Measurements from ENCODE around the gene UNKL. TPM values are rescaled to one million over a fixed set of nuclear protein-coding genes. Genes with fewer than 3 reads are reported as not detected.

The UNKL gene
- total and polyA plus RNA-seq, 2 experiments from 2014 or later: 16.5 to 35.7 TPM

- Histone ChIP-seq H3K9me3 (ENCODE audit: low read depth) (no peaks in the 10 kb centered on the region), H3K4me1 (ENCODE audit: low read depth) (peaks cover 5% of the 10 kb centered on the region), H3K27me3 (no peaks in the 10 kb centered on the region), H3K36me3 (no peaks in the 10 kb centered on the region), H3K27ac (no peak overlapping the region), H3K4me3 (no peak overlapping the region)
- no peak for TF ChIP-seq CTCF (IDR thresholded peaks at IDR 0.05; ENCODE audit: low read depth, low read length)
- no peak for DNase-seq (ENCODE audit: low read depth in 1 of 2, low spot score in 1 of 2)
Measured at GRCh38 chr16:1434644-1435592, 20.4 kb upstream of the UNKL start.

- Histone ChIP-seq H3K4me1 (ENCODE audit: low read depth) (peaks cover 5% of the 10 kb centered on the region), H3K4me3 (no peak overlapping the region), H3K9me3 (ENCODE audit: low read depth) (no peaks in the 10 kb centered on the region), H3K27ac (no peak overlapping the region), H3K27me3 (no peaks in the 10 kb centered on the region), H3K36me3 (no peaks in the 10 kb centered on the region)
- no peak for TF ChIP-seq CTCF (IDR thresholded peaks at IDR 0.05; ENCODE audit: low read depth, low read length)
- DNase-seq (ENCODE audit: low read depth in 1 of 2, low spot score in 1 of 2): no peak
Measured at GRCh38 chr16:1433756-1434155, 19.3 kb upstream of the UNKL start.

GRCh38 chr16:1433263-1433560 lies 18.7 kb upstream of the UNKL start:
- TF ChIP-seq CTCF (IDR thresholded peaks at IDR 0.05; ENCODE audit: low read depth, low read length): no peak
- no peaks in the 10 kb centered on the region for H3K36me3 ChIP-seq
- no peaks in the 10 kb centered on the region for H3K9me3 ChIP-seq (ENCODE audit: low read depth)
- no peak overlapping the region for H3K27ac ChIP-seq
- H3K4me3 ChIP-seq: no peak overlapping the region
- peaks cover 5% of the 10 kb centered on the region for H3K4me1 ChIP-seq (ENCODE audit: low read depth)
- H3K27me3 ChIP-seq: no peaks in the 10 kb centered on the region
- DNase-seq (ENCODE audit: low read depth in 1 of 2, low spot score in 1 of 2): no peak

GRCh38 chr16:1432388-1433262 lies 18.1 kb upstream of the UNKL start:
- Histone ChIP-seq H3K27me3 (no peaks in the 10 kb centered on the region), H3K4me3 (no peak overlapping the region), H3K9me3 (ENCODE audit: low read depth) (no peaks in the 10 kb centered on the region), H3K27ac (no peak overlapping the region), H3K4me1 (ENCODE audit: low read depth) (peaks cover 5% of the 10 kb centered on the region), H3K36me3 (no peaks in the 10 kb centered on the region)
- no peak for TF ChIP-seq CTCF (IDR thresholded peaks at IDR 0.05; ENCODE audit: low read depth, low read length)
- DNase-seq (ENCODE audit: low read depth in 1 of 2, low spot score in 1 of 2): no peak

- no peak overlapping the region for H3K4me3 ChIP-seq
- peaks cover 7% of the 10 kb centered on the region for H3K4me1 ChIP-seq (ENCODE audit: low read depth)
- H3K36me3 ChIP-seq: no peaks in the 10 kb centered on the region
- H3K27ac ChIP-seq: no peak overlapping the region
- no peaks in the 10 kb centered on the region for H3K27me3 ChIP-seq
- no peak for DNase-seq (ENCODE audit: low read depth in 1 of 2, low spot score in 1 of 2)
- no peaks in the 10 kb centered on the region for H3K9me3 ChIP-seq (ENCODE audit: low read depth)
- no peak for TF ChIP-seq CTCF (IDR thresholded peaks at IDR 0.05; ENCODE audit: low read depth, low read length)
Measured at GRCh38 chr16:1431497-1432270, 17.2 kb upstream of the UNKL start.

All from cardiac muscle cell (in vitro differentiated cells and primary cell).